H1 (cell line): ENCODE measurements around the gene TNXB. TPM values are rescaled to one million over a fixed set of nuclear protein-coding genes. Genes with fewer than 3 reads are reported as not detected.
"Not testable (repeated sequence)": the region's sequence is repeated elsewhere in the genome, so short reads cannot be mapped to it uniquely, and the experiment has no call there.

ENCODE experiments used
- CTCF ChIA-PET: fragments of 300-600 bp; sonication (Branson Sonifier 250); formaldehyde crosslinking; loops from one replicate; lab custom pipeline; 2021; ENCODE audit not compliant: partially characterized antibody; lab: Charles Lee
- POLR2A ChIA-PET: fragments of 300-600 bp; sonication (Branson Sonifier 250); formaldehyde crosslinking; loops from one replicate; lab custom pipeline; 2021; ENCODE audit warnings: inconsistent platforms; ENCODE audit not compliant: partially characterized antibody; lab: Charles Lee
- DNase-seq, 2 experiments: peaks; one replicate each; pipeline versions ENCODE4 v3.0.0 to v3.0.0-alpha.2; 2010 to 2022; ENCODE audit warnings: low spot score in 2 of 2, low read depth in 1 of 2, mixed read lengths in 1 of 2
- FAIRE-seq: peaks from 2 replicates; lab custom pipeline; 2011; peaks lifted over from hg19 to GRCh38; lab: Jason Lieb, UNC
- H2AFZ ChIP-seq: 2 replicates; pipeline ENCODE4 v1.8.1; 2012; ENCODE audit warnings: low read length, inconsistent platforms
- H2AK5ac ChIP-seq: 2 replicates; pipeline ENCODE4 v1.6.1; 2013; ENCODE audit warnings: low read depth, low read length
- H2BK120ac ChIP-seq: replicated peaks from 2 replicates; pipeline ENCODE3; 2013; ENCODE audit warnings: low read depth, low read length, inconsistent platforms
- H2BK12ac ChIP-seq: 2 replicates; pipeline ENCODE4 v1.6.1; 2013; ENCODE audit warnings: low read depth, low read length
- H2BK15ac ChIP-seq: 2 replicates; pipeline ENCODE4 v1.6.1; 2013; ENCODE audit warnings: low read length
- H2BK20ac ChIP-seq: 2 replicates; pipeline ENCODE4 v1.6.1; 2013; ENCODE audit warnings: low read length
- H2BK5ac ChIP-seq: 2 replicates; pipeline ENCODE4 v1.6.1; 2013; ENCODE audit warnings: low read depth, low read length
- H3K14ac ChIP-seq: 2 replicates; pipeline ENCODE4 v1.6.1; 2013; ENCODE audit warnings: inconsistent platforms; ENCODE audit not compliant: insufficient read length
- H3K18ac ChIP-seq: 2 replicates; pipeline ENCODE4 v1.6.1; 2013; ENCODE audit warnings: low read length; ENCODE audit errors: extremely low read depth
- H3K23ac ChIP-seq: 2 replicates; pipeline ENCODE4 v1.6.1; 2013; ENCODE audit warnings: inconsistent platforms; ENCODE audit not compliant: insufficient read length
- H3K23me2 ChIP-seq: 2 replicates; pipeline ENCODE4 v1.6.1; 2013; ENCODE audit warnings: low read depth, low read length
- H3K27ac ChIP-seq: 2 replicates; pipeline ENCODE4 v1.6.1; 2011; ENCODE audit warnings: low read depth, low read length, inconsistent platforms
- H3K27me3 ChIP-seq, 4 experiments: replicated peaks in 1 of 4; 1 replicate in 1 of 4; 2 replicates in 3 of 4; pipeline versions ENCODE4 v1.6.1 to v1.8.1; 2011 to 2013; ENCODE audit warnings: low read length in 3 of 4, mild to moderate bottlenecking in 3 of 4, inconsistent platforms in 2 of 4, mixed read lengths in 2 of 4, moderate library complexity in 1 of 4; ENCODE audit not compliant: control insufficient read depth in 3 of 4, insufficient read depth in 3 of 4; ENCODE audit errors: extremely low read depth in 1 of 4
- H3K36me3 ChIP-seq, 4 experiments: 2 replicates each; pipeline versions ENCODE4 v1.6.1 to v1.8.1; 2011 to 2013; ENCODE audit warnings: mild to moderate bottlenecking in 4 of 4, low read length in 3 of 4, moderate library complexity in 2 of 4, control low read depth in 1 of 4, inconsistent platforms in 1 of 4; ENCODE audit not compliant: insufficient read depth in 4 of 4, control insufficient read depth in 2 of 4
- H3K4ac ChIP-seq: replicated peaks from 2 replicates; pipeline ENCODE3; 2013; ENCODE audit warnings: low read length, low read depth, mixed read lengths, inconsistent platforms; ENCODE audit not compliant: insufficient read length
- H3K4me1 ChIP-seq, 4 experiments: replicated peaks in 1 of 4; 1 replicate in 1 of 4; 2 replicates in 3 of 4; pipeline versions ENCODE4 v1.6.1 to v1.8.1; 2011 to 2013; ENCODE audit warnings: low read length in 3 of 4, inconsistent platforms in 2 of 4, mixed read lengths in 1 of 4; ENCODE audit not compliant: insufficient read depth in 4 of 4, control insufficient read depth in 3 of 4
- H3K4me2 ChIP-seq, 2 experiments: 2 replicates each; pipeline versions ENCODE4 v1.6.1 to v1.8.1; 2011 to 2013; ENCODE audit warnings: low read depth in 2 of 2, low read length in 2 of 2, control low read depth in 1 of 2, inconsistent platforms in 1 of 2, mild to moderate bottlenecking in 1 of 2; ENCODE audit not compliant: insufficient read depth in 1 of 2
- H3K4me3 ChIP-seq, 4 experiments: fragments of 200-600, 300-600 bp in 1 of 4; sonication (generic), shearing (Covaris generic), sonication (Bioruptor Twin) in 1 of 4; 2 replicates each; pipeline versions ENCODE4 v1.5.1 to v1.8.1; 2011 to 2016; ENCODE audit warnings: low read length in 4 of 4, low read depth in 3 of 4, control low read depth in 2 of 4, inconsistent platforms in 2 of 4, mild to moderate bottlenecking in 2 of 4, mixed read lengths in 1 of 4, moderate library complexity in 1 of 4; ENCODE audit not compliant: insufficient read depth in 2 of 4; ENCODE audit errors: extremely low read depth in 1 of 4
- H3K56ac ChIP-seq: replicated peaks from 2 replicates; pipeline ENCODE3; 2013; ENCODE audit warnings: low read depth, mild to moderate bottlenecking, mixed read lengths, low read length, inconsistent platforms; ENCODE audit not compliant: insufficient read length
- H3K79me1 ChIP-seq: 2 replicates; pipeline ENCODE4 v1.6.1; 2013; ENCODE audit warnings: low read depth, low read length, control low read depth
- H3K79me2 ChIP-seq, 2 experiments: 2 replicates each; pipeline versions ENCODE4 v1.6.1 to v1.8.1; 2012 to 2013; ENCODE audit warnings: low read length in 2 of 2, mild to moderate bottlenecking in 2 of 2, inconsistent platforms in 1 of 2; ENCODE audit not compliant: insufficient read depth in 2 of 2, control insufficient read depth in 1 of 2
- H3K9ac ChIP-seq, 4 experiments: replicated peaks in 1 of 4; 1 replicate in 1 of 4; 2 replicates in 3 of 4; pipeline versions ENCODE4 v1.6.1 to v1.8.1; 2011 to 2013; ENCODE audit warnings: low read depth in 3 of 4, low read length in 3 of 4, control low read depth in 2 of 4, mild to moderate bottlenecking in 2 of 4, moderate library complexity in 2 of 4, inconsistent platforms in 1 of 4; ENCODE audit errors: extremely low read depth in 1 of 4
- H3K9me3 ChIP-seq, 2 experiments: 2 replicates each; pipeline versions ENCODE4 v1.6.1 to v1.8.1; 2012 to 2013; ENCODE audit warnings: mild to moderate bottlenecking in 2 of 2, moderate library complexity in 2 of 2, control low read depth in 1 of 2, inconsistent platforms in 1 of 2, low read depth in 1 of 2, low read length in 1 of 2, mixed read lengths in 1 of 2; ENCODE audit not compliant: insufficient read depth in 2 of 2
- H4K20me1 ChIP-seq, 2 experiments: replicated peaks in 1 of 2; 2 replicates each; pipeline versions ENCODE3 to v1.8.1; 2011 to 2013; ENCODE audit warnings: inconsistent platforms in 2 of 2, low read length in 2 of 2, mild to moderate bottlenecking in 1 of 2; ENCODE audit not compliant: insufficient read depth in 2 of 2, control insufficient read depth in 1 of 2
- H4K5ac ChIP-seq: 2 replicates; pipeline ENCODE4 v1.6.1; 2013; ENCODE audit warnings: low read length, low read depth, mixed read lengths, inconsistent platforms; ENCODE audit not compliant: insufficient read length
- H4K8ac ChIP-seq: 2 replicates; pipeline ENCODE4 v1.8.0; 2013; ENCODE audit warnings: mild to moderate bottlenecking, moderate library complexity, low read length, inconsistent platforms; ENCODE audit not compliant: insufficient read depth; ENCODE audit errors: extremely low read depth
- H4K91ac ChIP-seq: replicated peaks from 2 replicates; pipeline ENCODE3; 2013; ENCODE audit warnings: low read length, mixed read lengths, inconsistent platforms; ENCODE audit not compliant: insufficient read length
- WGBS, 2 experiments: shearing (Covaris generic) in 1 of 2; methylation state at CpG; one replicate each; pipeline versions ENCODE4 v1.1.6 to v1.1.7; 2013 to 2015; ENCODE audit warnings: low lambda C conversion rate in 2 of 2, mixed read lengths in 2 of 2, inconsistent platforms in 1 of 2, low coverage in 1 of 2, missing lambda C conversion rate in 1 of 2; ENCODE audit not compliant: insufficient replicate concordance in 2 of 2, insufficient coverage in 1 of 2, insufficient read length in 1 of 2; ENCODE audit errors: extremely low coverage in 1 of 2, missing lambda C conversion rate in 1 of 2; 5-methylcytosine and 5-hydroxymethylcytosine counted together
- polyA plus RNA-seq, 7 experiments: library from polyadenylated mRNA; depleted of rRNA in 3 of 7; stranded (reverse) in 5 of 7; unstranded in 2 of 7; fragments of >200 nt in 5 of 7; fragments of 200-250 nt in 2 of 7; gene quantifications; 1 replicate in 5 of 7; 2 replicates in 1 of 7; 4 replicates in 1 of 7; pipeline versions ENCODE4 v1.2.1 to v1.2.3, GENCODE V29; 2011 to 2013; ENCODE audit warnings: missing spikeins in 2 of 7, mixed read lengths in 2 of 7
- total RNA-seq: library from RNA; stranded (reverse); fragmentation: NEBNext Ultra II Directional; extraction: Animal tissue kit (Norgen Biotek cat#: 25700); gene quantifications from 2 replicates; pipeline ENCODE4 v1.2.1, GENCODE V29; 2021

The TNXB gene
- total and polyA plus RNA-seq, 2 of the 8 experiments (the other 6 are each of a cell fraction or from before 2014, with no cell fraction given), result 3.1 to 4.8 TPM

- 76% methylated on average over 11 of the region's 18 CpGs; no CpG with 5 or more reads in 1 of the 2 experiments for WGBS, 2 experiments
- H4K5ac ChIP-seq, POLR2A ChIA-PET, H3K36me3 ChIP-seq, H3K4ac ChIP-seq, H3K4me3 ChIP-seq, H3K23ac ChIP-seq, H3K23me2 ChIP-seq, H3K79me2 ChIP-seq, H3K27me3 ChIP-seq, H3K18ac ChIP-seq, H2BK120ac ChIP-seq, H3K56ac ChIP-seq, H3K4me1 ChIP-seq, H3K9me3 ChIP-seq, H2AK5ac ChIP-seq, H2BK20ac ChIP-seq, H4K91ac ChIP-seq, H2BK5ac ChIP-seq, FAIRE-seq, H2BK15ac ChIP-seq, H4K8ac ChIP-seq, CTCF ChIA-PET, H4K20me1 ChIP-seq, H3K14ac ChIP-seq, H3K27ac ChIP-seq, DNase-seq, H3K79me1 ChIP-seq, H2BK12ac ChIP-seq, H2AFZ ChIP-seq, H3K4me2 ChIP-seq, H3K9ac ChIP-seq: not testable (repeated sequence)
These were observed 64.2 kb downstream of the TNXB start for GRCh38 chr6:32044916-32045315.

- H2AFZ ChIP-seq, H3K9me3 ChIP-seq, H3K36me3 ChIP-seq, CTCF ChIA-PET, H2BK12ac ChIP-seq, H2BK15ac ChIP-seq, FAIRE-seq, H3K4ac ChIP-seq, H3K23ac ChIP-seq, H2BK20ac ChIP-seq, H3K27me3 ChIP-seq, H3K79me2 ChIP-seq, POLR2A ChIA-PET, H3K56ac ChIP-seq, H3K4me3 ChIP-seq, H3K9ac ChIP-seq, H3K18ac ChIP-seq, H2BK120ac ChIP-seq, H4K91ac ChIP-seq, H3K14ac ChIP-seq, H4K20me1 ChIP-seq, H3K79me1 ChIP-seq, H3K4me1 ChIP-seq, H4K5ac ChIP-seq, H4K8ac ChIP-seq, H3K23me2 ChIP-seq, H3K27ac ChIP-seq, H3K4me2 ChIP-seq, H2AK5ac ChIP-seq, DNase-seq, H2BK5ac ChIP-seq: not testable (repeated sequence)
- 90% methylated on average over 9 of the region's 31 CpGs; no CpG with 5 or more reads in 1 of the 2 experiments for WGBS, 2 experiments
These were observed 65.4 kb downstream of the TNXB start for GRCh38 chr6:32043589-32044380.
